ENCODE measurements around the gene SLC9C1. TPM values are rescaled to one million over a fixed set of nuclear protein-coding genes. Genes with fewer than 3 reads are reported as not detected.
A peak's percentile ranks its signal among the peaks of the same experiment; 100 is the strongest.

SLC9C1 gene
- total RNA-seq, 1 donor from 2014 or later, result 0.13 TPM

DNA sequence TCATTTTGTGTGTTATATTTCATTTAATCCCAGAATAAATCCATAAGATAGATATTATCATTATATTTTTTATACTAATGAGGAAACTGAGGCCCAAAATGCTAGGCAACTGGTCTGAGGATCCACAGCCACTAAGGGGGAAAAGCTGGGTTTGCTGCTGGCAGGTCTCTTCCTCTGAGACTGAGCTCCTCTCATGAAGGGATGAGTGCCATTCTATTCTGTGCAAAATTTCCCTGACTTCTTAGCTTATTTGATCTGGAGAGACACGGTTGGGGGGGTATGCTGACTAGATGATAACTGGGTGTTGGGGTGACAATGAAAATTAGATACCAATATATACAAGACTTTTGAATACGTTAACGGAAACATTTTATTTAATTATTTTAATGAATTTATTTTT lies 162.9 kb downstream of the SLC9C1 start:
- no peak overlapping the region for H3K4me3 Mint-ChIP-seq (ENCODE audit: unreplicated experiment)
- H3K27ac Mint-ChIP-seq (ENCODE audit: unreplicated experiment), result no peak overlapping the region
- DNase-seq (ENCODE audit: low spot score), result no peak
- TF ChIP-seq, protein P1, sequence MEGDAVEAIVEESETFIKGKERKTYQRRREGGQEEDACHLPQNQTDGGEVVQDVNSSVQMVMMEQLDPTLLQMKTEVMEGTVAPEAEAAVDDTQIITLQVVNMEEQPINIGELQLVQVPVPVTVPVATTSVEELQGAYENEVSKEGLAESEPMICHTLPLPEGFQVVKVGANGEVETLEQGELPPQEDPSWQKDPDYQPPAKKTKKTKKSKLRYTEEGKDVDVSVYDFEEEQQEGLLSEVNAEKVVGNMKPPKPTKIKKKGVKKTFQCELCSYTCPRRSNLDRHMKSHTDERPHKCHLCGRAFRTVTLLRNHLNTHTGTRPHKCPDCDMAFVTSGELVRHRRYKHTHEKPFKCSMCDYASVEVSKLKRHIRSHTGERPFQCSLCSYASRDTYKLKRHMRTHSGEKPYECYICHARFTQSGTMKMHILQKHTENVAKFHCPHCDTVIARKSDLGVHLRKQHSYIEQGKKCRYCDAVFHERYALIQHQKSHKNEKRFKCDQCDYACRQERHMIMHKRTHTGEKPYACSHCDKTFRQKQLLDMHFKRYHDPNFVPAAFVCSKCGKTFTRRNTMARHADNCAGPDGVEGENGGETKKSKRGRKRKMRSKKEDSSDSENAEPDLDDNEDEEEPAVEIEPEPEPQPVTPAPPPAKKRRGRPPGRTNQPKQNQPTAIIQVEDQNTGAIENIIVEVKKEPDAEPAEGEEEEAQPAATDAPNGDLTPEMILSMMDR (IDR thresholded peaks at IDR 0.05; ENCODE audit: unreplicated experiment), result no peak
- no peaks in the 10 kb centered on the region for H3K36me3 Mint-ChIP-seq (ENCODE audit: low read depth, unreplicated experiment)
- peaks cover 2% of the 10 kb centered on the region for H3K27me3 Mint-ChIP-seq (ENCODE audit: unreplicated experiment)
- peaks cover 30% of the 10 kb centered on the region for H3K4me1 Mint-ChIP-seq (ENCODE audit: unreplicated experiment)
- H3K9me3 Mint-ChIP-seq (ENCODE audit: unreplicated experiment), result no peaks in the 10 kb centered on the region

DNA sequence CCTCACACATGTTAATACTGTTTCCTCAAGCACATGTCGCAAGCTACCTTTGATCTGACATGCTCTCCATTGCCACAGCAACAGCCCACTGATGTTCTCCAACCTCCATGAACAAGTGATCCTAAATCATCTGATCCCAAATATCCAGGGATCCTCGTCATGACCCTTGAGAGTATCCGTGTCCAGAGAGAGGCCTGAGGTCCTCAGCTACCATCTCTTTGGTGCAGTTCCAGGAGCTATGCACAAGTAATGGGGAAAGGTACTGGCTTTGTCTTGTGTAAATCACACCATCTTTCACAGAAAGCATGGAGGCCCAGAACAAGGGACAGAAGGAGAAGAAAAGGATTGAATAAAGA lies 163.4 kb downstream of the SLC9C1 start:
- Mint-ChIP-seq H3K27ac (ENCODE audit: unreplicated experiment) (no peak overlapping the region), H3K27me3 (ENCODE audit: unreplicated experiment) (peaks cover 2% of the 10 kb centered on the region), H3K9me3 (ENCODE audit: unreplicated experiment) (no peaks in the 10 kb centered on the region), H3K4me3 (ENCODE audit: unreplicated experiment) (no peak overlapping the region), H3K4me1 (ENCODE audit: unreplicated experiment) (peaks cover 32% of the 10 kb centered on the region), H3K36me3 (ENCODE audit: low read depth, unreplicated experiment) (no peaks in the 10 kb centered on the region)
- TF ChIP-seq, protein P1 (IDR thresholded peaks at IDR 0.05; ENCODE audit: unreplicated experiment), result no peak
- DNase-seq (ENCODE audit: low spot score), result no peak

DNA sequence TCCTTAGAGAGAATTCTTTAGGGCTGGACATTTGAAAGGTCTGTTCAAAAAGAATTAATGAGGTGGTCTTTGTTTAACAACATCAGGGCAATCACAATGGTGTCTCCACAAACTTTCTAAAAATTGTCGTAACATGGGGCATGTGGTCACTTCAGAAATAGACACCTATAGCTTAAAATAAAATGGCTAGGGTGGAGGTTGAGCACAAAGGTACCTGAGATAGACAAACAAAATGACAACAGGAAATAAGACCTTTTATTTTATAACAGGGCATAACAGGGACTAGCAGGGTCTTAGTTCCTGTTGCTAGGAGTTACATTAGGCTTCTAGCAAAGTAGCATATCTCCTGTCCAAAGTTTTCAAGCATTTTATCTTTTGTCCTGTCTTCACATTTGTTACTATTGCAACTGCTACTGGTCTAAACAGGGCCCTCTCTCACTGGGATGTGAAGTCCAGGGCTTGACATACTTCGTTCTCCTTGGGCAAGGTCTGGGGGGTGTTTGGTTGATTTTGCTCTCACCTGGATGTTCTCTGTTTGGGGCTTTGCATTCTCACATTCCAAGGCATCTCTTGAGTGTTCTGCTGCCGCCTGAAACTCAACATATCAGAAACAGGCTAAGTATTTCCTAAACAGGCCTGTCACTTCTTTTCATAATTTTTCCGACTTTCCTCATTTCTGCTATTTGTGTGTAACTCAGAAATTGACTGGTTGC lies 163.9 kb downstream of the SLC9C1 start:
- peak overlapping the region; percentile 5 for H3K27ac Mint-ChIP-seq (ENCODE audit: unreplicated experiment)
- DNase-seq (ENCODE audit: low spot score), result no peak
- H3K4me1 Mint-ChIP-seq (ENCODE audit: unreplicated experiment), result peaks cover 32% of the 10 kb centered on the region
- H3K36me3 Mint-ChIP-seq (ENCODE audit: low read depth, unreplicated experiment), result no peaks in the 10 kb centered on the region
- peaks cover 2% of the 10 kb centered on the region for H3K27me3 Mint-ChIP-seq (ENCODE audit: unreplicated experiment)
- no peak overlapping the region for H3K4me3 Mint-ChIP-seq (ENCODE audit: unreplicated experiment)
- TF ChIP-seq, protein P1 (IDR thresholded peaks at IDR 0.05; ENCODE audit: unreplicated experiment), result no peak
- no peaks in the 10 kb centered on the region for H3K9me3 Mint-ChIP-seq (ENCODE audit: unreplicated experiment)

DNA sequence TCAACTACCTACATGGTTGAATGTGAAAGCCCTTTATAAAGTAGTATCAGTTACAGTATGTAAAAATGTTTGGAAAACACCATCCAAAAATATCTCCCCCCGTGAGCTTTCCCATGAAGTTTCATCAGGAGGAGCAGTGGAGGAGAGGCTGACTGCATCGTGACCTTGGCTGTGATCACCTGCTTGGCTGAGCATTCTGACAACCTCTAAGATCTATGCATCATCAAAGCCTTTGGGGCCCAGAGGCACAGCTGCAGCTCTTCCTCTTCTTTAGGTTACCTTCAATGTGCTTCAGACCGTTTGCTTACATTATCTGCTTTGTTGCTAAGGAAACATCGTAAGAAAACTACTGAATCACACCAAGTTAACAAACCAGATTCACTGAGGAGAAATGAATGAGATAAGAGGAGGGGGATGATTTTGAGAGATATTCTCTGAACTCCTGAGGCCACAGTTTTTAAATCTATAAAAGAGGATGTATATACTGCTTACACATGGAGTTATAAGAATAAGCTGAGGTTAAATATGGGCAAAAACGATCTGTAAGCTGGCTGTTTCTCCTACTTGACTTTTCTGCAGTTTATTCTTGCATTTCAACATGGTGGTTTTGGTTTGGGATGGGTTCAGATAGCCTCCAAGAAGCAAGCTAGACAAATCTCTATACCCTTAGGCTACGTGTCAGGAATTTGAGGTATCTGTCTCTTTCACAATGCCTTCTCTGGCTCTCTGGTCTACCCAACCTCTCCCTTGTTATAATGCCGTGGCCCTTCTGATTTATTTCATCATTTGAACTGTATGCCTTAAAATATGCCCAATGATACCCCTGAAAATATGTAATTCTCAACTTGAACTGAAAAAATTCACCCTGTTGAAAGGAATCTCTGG lies 164.9 kb downstream of the SLC9C1 start:
- H3K4me1 Mint-ChIP-seq (ENCODE audit: unreplicated experiment), result peaks cover 30% of the 10 kb centered on the region
- no peaks in the 10 kb centered on the region for H3K9me3 Mint-ChIP-seq (ENCODE audit: unreplicated experiment)
- TF ChIP-seq, protein P1 (IDR thresholded peaks at IDR 0.05; ENCODE audit: unreplicated experiment), result no peak
- peak overlapping the region; percentile 5 for H3K27ac Mint-ChIP-seq (ENCODE audit: unreplicated experiment)
- no peak for DNase-seq (ENCODE audit: low spot score)
- H3K36me3 Mint-ChIP-seq (ENCODE audit: low read depth, unreplicated experiment), result no peaks in the 10 kb centered on the region
- H3K4me3 Mint-ChIP-seq (ENCODE audit: unreplicated experiment), result no peak overlapping the region
- H3K27me3 Mint-ChIP-seq (ENCODE audit: unreplicated experiment), result peaks cover 2% of the 10 kb centered on the region

Measured in endothelial cell (in vitro differentiated cells).